ENCODE measurements around the gene ACCSL.

Gene ACCSL

GRCh38 chr11:44047931-44048431 is at the start of gene ACCSL:
Gene ACCSL (plus strand): TSS chr11:44047981. CDS start chr11:44048037, 56 bp downstream.
- no peak for TF ChIP-seq GATA3 (IDR thresholded peaks at IDR 0.05; ENCODE audit: low read depth, low read length)
- no peak for TF ChIP-seq GATA2 (IDR thresholded peaks at IDR 0.05; ENCODE audit: low read depth, low read length)

GRCh38 chr11:43998308-43998707 is 49.5 kb upstream of the ACCSL start:
- TF ChIP-seq GATA3 (IDR thresholded peaks at IDR 0.05; ENCODE audit: low read depth, low read length) = no peak
- TF ChIP-seq GATA2 (IDR thresholded peaks at IDR 0.05; ENCODE audit: low read depth, low read length) = no peak

GRCh38 chr11:44000731-44001130 is 47.0 kb upstream of the ACCSL start:
- TF ChIP-seq GATA3 (IDR thresholded peaks at IDR 0.05; ENCODE audit: low read depth, low read length) = no peak
- no peak for TF ChIP-seq GATA2 (IDR thresholded peaks at IDR 0.05; ENCODE audit: low read depth, low read length)

GRCh38 chr11:44002191-44003093 is 45.3 kb upstream of the ACCSL start:
- no peak for TF ChIP-seq GATA2 (IDR thresholded peaks at IDR 0.05; ENCODE audit: low read depth, low read length)
- no peak for TF ChIP-seq GATA3 (IDR thresholded peaks at IDR 0.05; ENCODE audit: low read depth, low read length)

- TF ChIP-seq GATA3 (IDR thresholded peaks at IDR 0.05; ENCODE audit: low read depth, low read length) (no peak), GATA2 (IDR thresholded peaks at IDR 0.05; ENCODE audit: low read depth, low read length) (no peak)
Observed at GRCh38 chr11:44003736-44004451, 43.9 kb upstream of the ACCSL start.

- TF ChIP-seq GATA3 (IDR thresholded peaks at IDR 0.05; ENCODE audit: low read depth, low read length) (no peak), GATA2 (IDR thresholded peaks at IDR 0.05; ENCODE audit: low read depth, low read length) (no peak)
Observed at GRCh38 chr11:44004452-44005062, 43.2 kb upstream of the ACCSL start.

- TF ChIP-seq GATA3 (IDR thresholded peaks at IDR 0.05; ENCODE audit: low read depth, low read length) (no peak), GATA2 (IDR thresholded peaks at IDR 0.05; ENCODE audit: low read depth, low read length) (no peak)
Observed at GRCh38 chr11:44005063-44005701, 42.6 kb upstream of the ACCSL start.

GRCh38 chr11:44005956-44006355 is 41.8 kb upstream of the ACCSL start:
- TF ChIP-seq GATA3 (IDR thresholded peaks at IDR 0.05; ENCODE audit: low read depth, low read length) (no peak), GATA2 (IDR thresholded peaks at IDR 0.05; ENCODE audit: low read depth, low read length) (no peak)

GRCh38 chr11:44006917-44007361 is 40.8 kb upstream of the ACCSL start:
- TF ChIP-seq GATA2 (IDR thresholded peaks at IDR 0.05; ENCODE audit: low read depth, low read length) (no peak), GATA3 (IDR thresholded peaks at IDR 0.05; ENCODE audit: low read depth, low read length) (no peak)

- TF ChIP-seq GATA2 (IDR thresholded peaks at IDR 0.05; ENCODE audit: low read depth, low read length) (no peak), GATA3 (IDR thresholded peaks at IDR 0.05; ENCODE audit: low read depth, low read length) (no peak)
Observed at GRCh38 chr11:44007481-44008087, 40.2 kb upstream of the ACCSL start.

GRCh38 chr11:44008088-44008501 is 39.7 kb upstream of the ACCSL start:
- no peak for TF ChIP-seq GATA2 (IDR thresholded peaks at IDR 0.05; ENCODE audit: low read depth, low read length)
- TF ChIP-seq GATA3 (IDR thresholded peaks at IDR 0.05; ENCODE audit: low read depth, low read length) = no peak

GRCh38 chr11:44008698-44009097 is 39.1 kb upstream of the ACCSL start:
- TF ChIP-seq GATA3 (IDR thresholded peaks at IDR 0.05; ENCODE audit: low read depth, low read length) (no peak), GATA2 (IDR thresholded peaks at IDR 0.05; ENCODE audit: low read depth, low read length) (no peak)

GRCh38 chr11:44010789-44011251 is 37.0 kb upstream of the ACCSL start:
- TF ChIP-seq GATA2 (IDR thresholded peaks at IDR 0.05; ENCODE audit: low read depth, low read length) = no peak
- no peak for TF ChIP-seq GATA3 (IDR thresholded peaks at IDR 0.05; ENCODE audit: low read depth, low read length)
